NCI-H1417 treated with DMSO at 0.1 percent for 48 hours (cell line): ENCODE measurements around the gene ORAI2.
"Not testable (repeated sequence)": the region's sequence is repeated elsewhere in the genome, so short reads cannot be mapped to it uniquely, and the experiment has no call there.

Experiments
- DNase-seq: peaks from one replicate; lab custom pipeline; 2025; lab: John Stamatoyannopoulos, UW

ORAI2 gene

GRCh38 chr7:102503141-102503540 is 69.8 kb downstream of the ORAI2 start:
- DNase-seq = not testable (repeated sequence)

GRCh38 chr7:102505298-102506185 is 72.2 kb downstream of the ORAI2 start:
- not testable (repeated sequence) for DNase-seq
